ENCODE measurements around the gene GLRX3. TPM values are rescaled to one million over a fixed set of nuclear protein-coding genes. Genes with fewer than 3 reads are reported as not detected.

The GLRX3 gene
- total and polyA plus RNA-seq, 2 of the 13 experiments (the other 11 are each of a cell fraction or from before 2014, with no cell fraction given): 91.4 to 135 TPM

- TF ChIP-seq PLSCR1 (CRISPR knock-in tag; IDR thresholded peaks at IDR 0.05; ENCODE audit: borderline replicate concordance) (no peak), ZNF18 (CRISPR knock-in tag; IDR thresholded peaks at IDR 0.05; ENCODE audit: insufficient replicate concordance) (no peak), ZNF225 (CRISPR knock-in tag; IDR thresholded peaks at IDR 0.05) (no peak)
These were observed 76.6 kb downstream of the GLRX3 start (continued) for GRCh38 chr10:130212746-130213145.

GRCh38 chr10:130213286-130214080 lies 77.3 kb downstream of the GLRX3 start:
- intact Hi-C loops (cut with micrococcal nuclease; ENCODE audit: unreplicated experiment) (no loop called here), in situ Hi-C loops (cut with HindIII; ENCODE audit: extremely low pct_ligation_motif_present, low pct_unique_long_range_greater_than_20kb) (no loop called here)
- H3K4me2 ChIP-seq (ENCODE audit: low read depth, low read length): no peak overlapping the region
- TF ChIP-seq ZSCAN29 (CRISPR knock-in tag; conservative IDR thresholded peaks at IDR 0.05) (no peak), CENPBD1 (CRISPR knock-in tag; IDR thresholded peaks at IDR 0.05; ENCODE audit: borderline replicate concordance, low read depth) (no peak), MAZ (IDR thresholded peaks at IDR 0.05; ENCODE audit: borderline replicate concordance, low read depth, low read length) (no peak), MAZ (CRISPR knock-in tag; IDR thresholded peaks at IDR 0.05; ENCODE audit: low read depth) (no peak), CREM (IDR thresholded peaks at IDR 0.05) (no peak), CREM (CRISPR knock-in tag; IDR thresholded peaks at IDR 0.05) (no peak), ZBTB26 (CRISPR knock-in tag; IDR thresholded peaks at IDR 0.05; ENCODE audit: borderline replicate concordance) (no peak), LCORL (IDR thresholded peaks at IDR 0.05) (no peak), LCORL (CRISPR knock-in tag; IDR thresholded peaks at IDR 0.05) (no peak), ATF7 (IDR thresholded peaks at IDR 0.05) (no peak), ATF7 (CRISPR knock-in tag; IDR thresholded peaks at IDR 0.05) (no peak), ZNF160 (CRISPR knock-in tag; IDR thresholded peaks at IDR 0.05) (no peak), HOXA9 (CRISPR knock-in tag; IDR thresholded peaks at IDR 0.05; ENCODE audit: borderline replicate concordance) (no peak), HMGXB4 (CRISPR knock-in tag; IDR thresholded peaks at IDR 0.05; ENCODE audit: borderline replicate concordance in 1 of 2, low read depth in 1 of 2) (no peak)

More at GRCh38 chr10:130213286-130214080, 77.3 kb downstream of the GLRX3 start:
- Histone ChIP-seq H3K36me3 (replicated peaks in 1 of 2; ENCODE audit: control insufficient read depth in 1 of 2, insufficient read depth in 2 of 2, low read length in 2 of 2) (no peaks in the 10 kb centered on the region), H3K27me3 (ENCODE audit: control insufficient read depth in 1 of 2, insufficient read depth in 2 of 2, low read length in 2 of 2) (no peaks in the 10 kb centered on the region; a peak in 1 of 5 replicates), H2AFZ (ENCODE audit: low read length) (no peak overlapping the region), H3K4me3 (replicated peaks in 1 of 3; ENCODE audit: insufficient read depth in 1 of 3, low read depth in 2 of 3, low read length in 3 of 3) (no peak overlapping the region), H3K27ac (ENCODE audit: extremely low read length, insufficient read depth, low read length) (no peak overlapping the region), H4K20me1 (ENCODE audit: insufficient read depth, low read length) (no peaks in the 10 kb centered on the region), H3K9ac (ENCODE audit: insufficient read depth, low read depth, low read length) (no peak overlapping the region), H3K79me2 (ENCODE audit: insufficient read depth, low read length) (no peaks in the 10 kb centered on the region), H3K4me1 (ENCODE audit: insufficient read depth, low read length) (no peaks in the 10 kb centered on the region), H3K9me3 (ENCODE audit: low read length) (no peaks in the 10 kb centered on the region)
- no TSS peak for BruUV-seq (replicated peaks)
- FAIRE-seq (no peak), DNase-seq (ENCODE audit: low spot score) (no peak), ATAC-seq (no peak)
- 73% methylated on average over 46 of the region's 51 CpGs for WGBS (ENCODE audit: low lambda C conversion rate)
- ChIA-PET CTCF (ENCODE audit: low intra/inter-chr PET ratio, low total read pairs) (no interaction called here), POLR2A (no interaction called here)

Measured in HepG2 (cell line).